ENCODE results near the gene HS6ST1.

The HS6ST1 gene

GRCh38 chr2:128232965-128233789 lies 85.5 kb downstream of the HS6ST1 start:
- Histone ChIP-seq H3K4me3 (replicated peaks; ENCODE audit: insufficient read depth, low read length) (peak overlapping the region; percentile 67), H3K27me3 (ENCODE audit: insufficient read depth, poor library complexity, severe bottlenecking) (no peaks in the 10 kb centered on the region), H3K27ac (replicated peaks) (peak overlapping the region; percentile 29)
- DNase-seq (ENCODE audit: low read depth in 1 of 2, low spot score in 1 of 2), result peak; percentile 35 to 85
- TF ChIP-seq SPI1 (IDR thresholded peaks at IDR 0.05; ENCODE audit: borderline replicate concordance, low read depth) (no peak), CTCF (IDR thresholded peaks at IDR 0.05; ENCODE audit: insufficient read depth, low read length) (peak; percentile 67), REST (IDR thresholded peaks at IDR 0.05; ENCODE audit: insufficient replicate concordance, low read depth) (no peak), POLR2AphosphoS5 (IDR thresholded peaks at IDR 0.05; ENCODE audit: low read depth) (no peak), GABPA (IDR thresholded peaks at IDR 0.05; ENCODE audit: low read depth) (no peak)

GRCh38 chr2:128228894-128229293 lies 89.8 kb downstream of the HS6ST1 start:
- no peaks in the 10 kb centered on the region for H3K27me3 ChIP-seq (ENCODE audit: insufficient read depth, poor library complexity, severe bottlenecking)
- DNase-seq (ENCODE audit: low read depth in 1 of 2, low spot score in 1 of 2), result no peak
- no peak overlapping the region for H3K27ac ChIP-seq (replicated peaks)
- TF ChIP-seq POLR2AphosphoS5 (IDR thresholded peaks at IDR 0.05; ENCODE audit: low read depth), result no peak
- no peak for TF ChIP-seq SPI1 (IDR thresholded peaks at IDR 0.05; ENCODE audit: borderline replicate concordance, low read depth)
- no peak for TF ChIP-seq GABPA (IDR thresholded peaks at IDR 0.05; ENCODE audit: low read depth)
- no peak for TF ChIP-seq REST (IDR thresholded peaks at IDR 0.05; ENCODE audit: insufficient replicate concordance, low read depth)
- TF ChIP-seq CTCF (IDR thresholded peaks at IDR 0.05; ENCODE audit: insufficient read depth, low read length), result no peak
- H3K4me3 ChIP-seq (replicated peaks; ENCODE audit: insufficient read depth, low read length), result no peak overlapping the region

- Histone ChIP-seq H3K4me3 (replicated peaks; ENCODE audit: insufficient read depth, low read length) (no peak overlapping the region), H3K27ac (replicated peaks) (no peak overlapping the region), H3K27me3 (ENCODE audit: insufficient read depth, poor library complexity, severe bottlenecking) (no peaks in the 10 kb centered on the region)
- no peak for DNase-seq (ENCODE audit: low read depth in 1 of 2, low spot score in 1 of 2)
- TF ChIP-seq GABPA (IDR thresholded peaks at IDR 0.05; ENCODE audit: low read depth), result no peak
- no peak for TF ChIP-seq REST (IDR thresholded peaks at IDR 0.05; ENCODE audit: insufficient replicate concordance, low read depth)
- no peak for TF ChIP-seq SPI1 (IDR thresholded peaks at IDR 0.05; ENCODE audit: borderline replicate concordance, low read depth)
- no peak for TF ChIP-seq POLR2AphosphoS5 (IDR thresholded peaks at IDR 0.05; ENCODE audit: low read depth)
- no peak for TF ChIP-seq CTCF (IDR thresholded peaks at IDR 0.05; ENCODE audit: insufficient read depth, low read length)
These were observed 90.8 kb downstream of the HS6ST1 start for GRCh38 chr2:128227862-128228261.

Data from HL-60 (cell line).